Activated naive CD4-positive, alpha-beta T cell treated with anti-CD3 and anti-CD28 coated beads, Interleukin-2, amount 10 ng/mL, durations not matched to agents 7 days and 5 days (primary cell): Measurements from ENCODE around the gene RABL6.
"Not testable (repeated sequence)": the region's sequence is repeated elsewhere in the genome, so short reads cannot be mapped to it uniquely, and the experiment has no call there.

ENCODE experiments used
- CTCF ChIA-PET: fragments of 350-600 bp; sonication (Branson Sonifier 250); formaldehyde crosslinking; loops from one replicate; lab custom pipeline; 2021; ENCODE audit warnings: antibody characterized with exemption; lab: Charles Lee
- DNase-seq: peaks from one replicate; pipeline ENCODE4 v3.0.0-alpha.2; 2020
- H3K27ac Mint-ChIP-seq: one replicate; pipeline ENCODE4 v1.8.0; 2021; ENCODE audit warnings: mild to moderate bottlenecking, moderate library complexity, mixed read lengths
- H3K27me3 Mint-ChIP-seq: one replicate; pipeline ENCODE4 v1.8.0; 2021; ENCODE audit warnings: mild to moderate bottlenecking, mixed read lengths
- H3K36me3 Mint-ChIP-seq: one replicate; pipeline ENCODE4 v1.8.0; 2021; ENCODE audit warnings: mixed read lengths
- H3K4me1 Mint-ChIP-seq: one replicate; pipeline ENCODE4 v1.8.0; 2021; ENCODE audit warnings: mixed read lengths
- H3K4me3 Mint-ChIP-seq: one replicate; pipeline ENCODE4 v1.8.0; 2021; ENCODE audit warnings: mild to moderate bottlenecking, moderate library complexity, mixed read lengths
- H3K9me3 Mint-ChIP-seq: one replicate; pipeline ENCODE4 v1.8.0; 2021; ENCODE audit warnings: mixed read lengths

RABL6 gene

DNA sequence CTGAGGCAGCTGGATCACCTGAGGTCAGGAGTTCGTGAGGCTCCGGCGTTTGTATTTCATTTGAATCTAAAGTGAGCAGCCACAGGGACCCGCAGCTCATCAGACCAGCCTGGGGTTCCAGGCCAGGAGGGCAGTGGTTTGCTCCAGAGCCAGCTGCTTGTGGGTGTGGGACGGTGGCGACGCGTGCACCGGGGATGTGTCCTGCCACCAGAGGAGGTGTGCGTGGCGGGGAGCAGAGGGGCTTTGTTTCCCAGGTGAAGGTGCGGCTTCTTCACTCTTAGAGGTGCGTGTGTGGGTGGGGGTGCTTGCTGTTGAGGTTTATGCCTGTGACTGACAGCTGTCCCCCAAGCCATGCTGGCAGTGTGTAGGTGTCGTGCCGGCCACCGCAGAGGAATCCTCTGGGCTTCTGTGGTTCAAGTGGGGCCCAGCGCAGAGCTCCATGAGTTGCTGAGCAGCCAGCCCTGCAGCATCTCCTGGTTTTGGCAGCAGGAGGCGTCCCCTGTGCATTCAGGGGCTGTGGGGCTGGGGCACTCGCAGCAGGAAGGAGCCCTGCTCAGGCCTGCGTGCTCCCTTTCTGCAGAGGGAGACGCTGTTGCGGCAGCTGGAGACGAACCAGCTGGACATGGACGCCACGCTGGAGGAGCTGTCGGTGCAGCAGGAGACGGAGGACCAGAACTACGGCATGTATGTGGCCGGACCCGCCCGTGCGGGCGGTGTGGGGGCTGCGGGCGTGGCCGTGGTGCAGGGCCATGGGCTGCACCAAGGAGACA, 27.6 kb downstream of the RABL6 start:
- no peaks in the 10 kb centered on the region for H3K9me3 Mint-ChIP-seq
- DNase-seq = no peak
- CTCF ChIA-PET = no interaction called here
- H3K36me3 Mint-ChIP-seq = peaks cover 17% of the 10 kb centered on the region
- peaks cover 3% of the 10 kb centered on the region for H3K4me1 Mint-ChIP-seq
- no peaks in the 10 kb centered on the region for H3K27me3 Mint-ChIP-seq
- no peak overlapping the region for H3K4me3 Mint-ChIP-seq
- H3K27ac Mint-ChIP-seq = no peak overlapping the region

- peaks cover 16% of the 10 kb centered on the region for H3K36me3 Mint-ChIP-seq
- no peaks in the 10 kb centered on the region for H3K27me3 Mint-ChIP-seq
- no peak overlapping the region for H3K27ac Mint-ChIP-seq
- CTCF ChIA-PET = no interaction called here
- no peak overlapping the region for H3K4me3 Mint-ChIP-seq
- H3K4me1 Mint-ChIP-seq = peaks cover 5% of the 10 kb centered on the region
- no peaks in the 10 kb centered on the region for H3K9me3 Mint-ChIP-seq
- DNase-seq = no peak
Measured at GRCh38 chr9:136835932-136836904, 28.5 kb downstream of the RABL6 start.

- Mint-ChIP-seq H3K4me3 (no peak overlapping the region), H3K36me3 (peaks cover 9% of the 10 kb centered on the region), H3K9me3 (no peaks in the 10 kb centered on the region), H3K27ac (no peak overlapping the region), H3K27me3 (peaks cover 3% of the 10 kb centered on the region), H3K4me1 (peaks cover 9% of the 10 kb centered on the region)
- DNase-seq = no peak
- CTCF ChIA-PET = no interaction called here
Measured at GRCh38 chr9:136837146-136837855, 29.6 kb downstream of the RABL6 start.

- CTCF ChIA-PET, H3K9me3 Mint-ChIP-seq, H3K4me3 Mint-ChIP-seq, DNase-seq, H3K27me3 Mint-ChIP-seq, H3K27ac Mint-ChIP-seq, H3K36me3 Mint-ChIP-seq: not testable (repeated sequence)
- H3K4me1 Mint-ChIP-seq = peaks cover 11% of the 10 kb centered on the region
Measured at GRCh38 chr9:136837856-136838277, 30.1 kb downstream of the RABL6 start.

DNA sequence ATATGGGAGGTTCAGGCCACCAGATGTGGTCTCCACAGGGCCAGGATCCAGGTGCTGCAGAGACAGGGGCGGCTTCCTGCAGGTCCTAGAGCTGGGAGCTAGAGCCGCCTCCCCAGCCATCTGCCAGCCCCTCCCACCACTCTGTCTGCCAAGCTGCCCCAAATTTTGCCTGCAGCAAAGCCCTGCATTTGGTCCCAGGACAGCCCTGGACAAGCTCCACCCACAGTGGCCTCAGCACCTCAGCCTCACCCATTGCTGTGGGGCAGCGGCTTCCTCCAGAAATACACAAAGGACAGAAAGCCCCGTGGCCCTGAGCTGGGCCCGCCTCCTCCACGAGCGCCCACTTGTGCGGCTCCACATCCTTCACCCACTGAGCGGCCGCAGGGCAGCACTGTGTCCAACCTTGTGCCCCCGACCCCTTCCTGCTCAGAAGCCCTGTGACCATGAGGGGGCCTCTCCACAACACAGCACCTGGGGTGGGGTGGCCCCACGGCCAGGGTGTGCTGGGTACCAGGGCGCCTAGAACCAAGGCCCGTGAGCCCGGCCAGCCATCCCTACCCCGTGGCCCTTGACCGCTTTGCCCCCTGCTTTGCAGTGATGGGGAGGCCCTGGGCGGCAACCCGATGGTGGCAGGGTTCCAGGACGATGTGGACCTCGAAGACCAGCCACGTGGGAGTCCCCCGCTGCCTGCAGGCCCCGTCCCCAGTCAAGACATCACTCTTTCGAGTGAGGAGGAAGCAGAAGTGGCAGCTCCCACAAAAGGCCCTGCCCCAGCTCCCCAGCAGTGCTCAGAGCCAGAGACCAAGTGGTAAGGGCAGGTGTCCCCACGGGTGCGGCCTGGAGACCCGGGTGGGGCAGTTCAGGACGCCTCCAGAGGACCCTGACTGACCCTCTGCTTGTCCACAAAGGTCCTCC, 30.8 kb downstream of the RABL6 start:
- peaks cover 8% of the 10 kb centered on the region for H3K27me3 Mint-ChIP-seq
- H3K27ac Mint-ChIP-seq = no peak overlapping the region
- no peaks in the 10 kb centered on the region for H3K9me3 Mint-ChIP-seq
- CTCF ChIA-PET = no interaction called here
- peaks cover 14% of the 10 kb centered on the region for H3K4me1 Mint-ChIP-seq
- peaks cover 9% of the 10 kb centered on the region for H3K36me3 Mint-ChIP-seq
- no peak overlapping the region for H3K4me3 Mint-ChIP-seq
- DNase-seq = no peak

GRCh38 chr9:136839229-136840139, 31.7 kb downstream of the RABL6 start:
- H3K27me3 Mint-ChIP-seq = peaks cover 17% of the 10 kb centered on the region
- no peak overlapping the region for H3K4me3 Mint-ChIP-seq
- H3K4me1 Mint-ChIP-seq = peaks cover 15% of the 10 kb centered on the region
- CTCF ChIA-PET = no interaction called here
- no peak for DNase-seq
- peaks cover 3% of the 10 kb centered on the region for H3K36me3 Mint-ChIP-seq
- peak overlapping the region; percentile 14 for H3K27ac Mint-ChIP-seq
- H3K9me3 Mint-ChIP-seq = no peaks in the 10 kb centered on the region

DNA sequence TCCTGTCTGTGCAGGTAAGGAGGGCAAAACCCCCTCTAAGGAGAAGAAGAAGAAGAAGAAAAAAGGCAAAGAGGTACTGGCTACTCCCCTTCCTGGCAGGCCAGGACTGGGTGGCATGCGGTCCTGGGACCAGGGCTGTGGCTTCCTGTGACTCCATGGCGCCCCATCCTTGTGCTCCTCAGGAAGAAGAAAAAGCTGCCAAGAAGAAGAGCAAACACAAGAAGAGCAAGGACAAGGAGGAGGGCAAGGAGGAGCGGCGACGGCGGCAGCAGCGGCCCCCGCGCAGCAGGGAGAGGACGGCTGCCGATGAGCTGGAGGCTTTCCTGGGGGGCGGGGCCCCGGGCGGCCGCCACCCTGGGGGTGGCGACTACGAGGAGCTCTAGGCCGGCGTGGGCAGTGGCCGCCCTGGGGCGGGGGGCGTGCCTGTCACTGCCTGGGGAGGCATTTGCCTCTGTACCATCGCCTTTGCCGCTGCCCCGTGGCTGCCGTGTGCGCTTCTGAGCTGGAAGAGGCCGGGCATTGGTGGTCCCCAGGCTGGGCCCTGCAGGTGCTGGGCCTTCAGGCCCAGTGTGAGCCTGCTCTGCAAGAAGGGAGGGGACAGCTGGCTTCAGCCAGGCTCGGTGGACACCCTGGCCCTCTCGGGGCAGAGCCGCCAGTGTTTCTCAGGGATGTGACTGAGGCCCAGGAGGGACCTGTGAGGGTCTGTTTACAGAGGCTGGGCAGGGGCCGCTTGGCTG, 32.6 kb downstream of the RABL6 start:
- H3K27ac Mint-ChIP-seq = no peak overlapping the region
- H3K36me3 Mint-ChIP-seq = peaks cover 5% of the 10 kb centered on the region
- peaks cover 23% of the 10 kb centered on the region for H3K27me3 Mint-ChIP-seq
- peaks cover 15% of the 10 kb centered on the region for H3K4me1 Mint-ChIP-seq
- no peaks in the 10 kb centered on the region for H3K9me3 Mint-ChIP-seq
- DNase-seq = no peak
- H3K4me3 Mint-ChIP-seq = no peak overlapping the region
- CTCF ChIA-PET = no interaction called here

DNA sequence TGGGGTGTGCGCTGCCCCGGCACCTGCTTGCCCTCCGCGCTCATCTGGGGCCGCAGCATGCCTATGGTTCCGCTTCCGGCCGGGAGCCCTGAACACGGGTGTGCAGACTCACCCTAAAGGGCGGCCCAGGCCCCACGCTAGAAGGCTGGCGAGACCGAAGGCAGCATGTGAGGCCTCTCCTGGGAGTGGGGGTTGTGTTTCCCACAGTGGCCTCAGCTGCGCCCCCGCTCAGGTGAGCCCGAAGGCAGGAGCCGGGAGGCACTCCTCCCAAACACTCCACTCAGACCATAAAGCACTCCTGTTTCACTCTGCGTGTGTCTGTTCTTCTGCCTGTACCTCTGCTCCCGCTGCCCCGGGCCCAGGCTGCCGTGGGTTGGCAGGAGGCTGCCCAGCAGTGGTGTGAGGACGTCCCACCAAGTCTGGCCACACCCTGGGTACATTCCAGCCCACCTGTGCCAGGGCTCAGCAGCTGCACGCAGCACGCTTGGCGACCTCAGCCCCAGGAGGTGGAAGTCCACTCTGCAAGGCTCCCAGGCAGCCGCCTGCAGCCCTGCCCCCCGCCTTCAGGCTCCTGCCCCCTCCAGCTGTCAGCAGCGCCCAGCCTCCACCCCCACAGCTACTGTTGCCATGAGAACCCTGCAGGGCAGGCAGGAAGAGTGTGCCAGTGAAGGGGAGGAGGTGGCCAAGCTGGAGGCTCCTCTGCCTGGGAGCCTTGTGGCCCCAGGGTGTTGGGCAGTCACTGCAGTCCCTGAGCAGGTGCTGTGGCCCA, 33.3 kb downstream of the RABL6 start:
- no peak for DNase-seq
- CTCF ChIA-PET = interaction anchor here (1.0 to 2.4 kb wide), 9 partner anchors 13 to 206 kb away, joined by 3 to 15 read pairs (median 6); no protein-coding TSS in a partner anchor
- H3K9me3 Mint-ChIP-seq = no peaks in the 10 kb centered on the region
- H3K27ac Mint-ChIP-seq = peak overlapping the region; percentile 45
- peaks cover 15% of the 10 kb centered on the region for H3K4me1 Mint-ChIP-seq
- H3K27me3 Mint-ChIP-seq = peaks cover 30% of the 10 kb centered on the region
- H3K36me3 Mint-ChIP-seq = peaks cover 5% of the 10 kb centered on the region
- H3K4me3 Mint-ChIP-seq = no peak overlapping the region

DNA sequence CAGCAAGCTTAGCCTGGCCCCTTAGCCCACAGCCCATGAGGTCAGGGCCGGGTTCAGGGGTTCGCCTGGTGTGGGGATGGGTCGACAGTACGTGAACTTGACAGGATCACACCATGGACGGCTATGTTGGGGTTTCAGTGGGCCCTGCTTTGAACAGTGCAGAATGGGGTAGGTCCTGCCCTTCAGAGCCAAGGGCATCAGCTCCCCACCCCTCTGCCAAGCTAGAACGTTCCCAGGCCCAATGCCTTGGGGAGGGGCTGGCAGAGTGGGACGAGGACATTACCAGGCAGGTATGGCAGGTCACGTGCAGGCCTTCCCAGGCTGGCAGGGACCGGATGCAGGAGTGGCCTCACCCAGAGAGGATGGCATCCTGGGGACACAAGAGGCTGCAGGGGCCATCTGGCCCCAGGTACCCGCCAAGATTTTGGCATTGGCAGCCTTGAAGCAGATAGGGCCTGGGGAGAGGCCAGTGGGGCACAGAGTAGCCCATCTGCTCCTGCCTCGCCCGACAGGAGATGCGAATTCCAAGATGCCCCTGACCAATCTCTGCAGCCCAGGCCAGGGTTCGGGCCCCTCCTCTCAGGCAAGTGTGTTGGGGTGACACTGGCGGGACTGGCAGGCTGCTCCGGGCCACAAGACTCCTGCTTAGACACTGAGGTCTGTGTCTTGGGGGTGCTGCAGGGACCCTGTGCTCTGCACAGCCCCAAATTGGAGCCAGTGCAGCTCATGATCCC, 34.1 kb downstream of the RABL6 start:
- CTCF ChIA-PET = interaction anchor here (0.8 to 2.4 kb wide), 21 partner anchors 9 to 226 kb away, joined by 3 to 15 read pairs (median 4); no protein-coding TSS in a partner anchor
- not testable (repeated sequence) for H3K36me3 Mint-ChIP-seq, DNase-seq, H3K9me3 Mint-ChIP-seq, H3K27ac Mint-ChIP-seq
- Mint-ChIP-seq H3K27me3 (peaks cover 38% of the 10 kb centered on the region), H3K4me1 (peaks cover 20% of the 10 kb centered on the region), H3K4me3 (peak overlapping the region; percentile 81)

- H3K36me3 Mint-ChIP-seq, H3K9me3 Mint-ChIP-seq: not testable (repeated sequence)
- Mint-ChIP-seq H3K4me3 (peak within 1 kb of the TSS; percentile 81), H3K27ac (peak within 1 kb of the TSS; percentile 49), H3K27me3 (peaks cover 44% of the 10 kb centered on the region), H3K4me1 (peaks cover 21% of the 10 kb centered on the region)
- peak; percentile 89 for DNase-seq
- CTCF ChIA-PET = interaction anchor here (0.8 to 2.4 kb wide), 23 partner anchors 9 to 225 kb away, joined by 3 to 15 read pairs (median 4); no protein-coding TSS in a partner anchor
Measured at GRCh38 chr9:136842380-136842948, 34.7 kb downstream of the RABL6 start, which contains the start of gene AJM1. Gene AJM1, plus strand, starts transcription at chr9:136842478. Its CDS starts 1,937 bp downstream, at chr9:136844415.
